Activated naive CD4-positive, alpha-beta T cell treated with anti-CD3 and anti-CD28 coated beads, Interleukin-2, amount 50 U/mL, for 16 hours (primary cell): ENCODE results near the gene CABP2.
"Not testable (repeated sequence)": the region's sequence is repeated elsewhere in the genome, so short reads cannot be mapped to it uniquely, and the experiment has no call there.

ENCODE experiments used
- DNase-seq: peaks from one replicate; pipeline ENCODE4 v3.0.0-alpha.2; 2020

The CABP2 gene

DNA sequence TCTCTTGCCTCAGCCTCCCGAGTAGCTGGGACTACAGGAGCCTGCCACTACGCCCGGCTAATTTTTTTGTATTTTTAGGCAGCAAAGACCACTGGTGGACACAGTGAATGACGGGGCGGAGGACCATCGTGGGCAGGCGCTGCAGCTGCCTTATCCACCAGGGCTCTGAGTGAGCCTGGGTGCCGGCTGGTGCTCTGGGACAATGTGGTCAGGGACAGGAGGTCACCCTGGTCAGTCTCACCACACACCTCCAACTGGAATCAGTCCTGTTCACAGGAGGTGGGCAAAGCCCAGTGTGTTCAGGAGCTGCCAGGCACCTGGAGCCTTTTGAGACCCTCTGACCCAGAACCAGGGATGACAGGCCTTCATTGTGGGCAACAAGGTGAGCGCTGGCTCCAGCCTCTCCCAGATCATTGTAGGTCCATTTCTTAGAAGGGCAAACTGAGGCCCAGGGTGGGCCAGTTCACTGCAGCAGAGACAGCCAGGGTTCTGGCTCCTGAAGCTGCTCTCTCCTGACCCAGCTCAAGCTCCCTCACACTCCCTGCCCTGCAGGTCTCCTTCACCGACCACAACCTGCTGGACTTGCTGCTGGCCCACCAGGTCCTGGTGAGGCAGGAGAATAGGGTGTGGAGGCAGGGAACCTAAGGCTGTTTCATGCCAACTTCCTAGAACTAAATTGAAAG, 15.7 kb upstream of the CABP2 start:
- no peak for DNase-seq

DNA sequence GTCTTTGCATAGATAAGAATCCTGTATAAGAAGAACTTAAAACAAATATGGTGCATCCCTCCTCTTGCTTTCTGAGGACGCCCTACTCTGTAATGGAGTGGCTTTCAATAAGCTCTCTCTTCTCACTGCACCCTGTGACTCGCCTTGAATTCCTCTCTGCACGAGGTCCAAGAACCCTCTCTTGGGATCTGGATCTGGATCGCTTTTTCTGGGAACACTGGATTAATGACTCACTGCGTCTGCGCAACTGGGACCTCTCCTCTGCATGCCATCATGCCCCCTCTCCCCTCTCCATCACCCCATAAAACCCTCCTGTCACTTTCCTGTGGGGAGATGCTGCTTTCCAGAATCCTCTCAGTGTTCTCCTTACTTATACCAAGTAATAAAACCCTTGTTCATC, 15.1 kb upstream of the CABP2 start:
- no peak for DNase-seq

DNA sequence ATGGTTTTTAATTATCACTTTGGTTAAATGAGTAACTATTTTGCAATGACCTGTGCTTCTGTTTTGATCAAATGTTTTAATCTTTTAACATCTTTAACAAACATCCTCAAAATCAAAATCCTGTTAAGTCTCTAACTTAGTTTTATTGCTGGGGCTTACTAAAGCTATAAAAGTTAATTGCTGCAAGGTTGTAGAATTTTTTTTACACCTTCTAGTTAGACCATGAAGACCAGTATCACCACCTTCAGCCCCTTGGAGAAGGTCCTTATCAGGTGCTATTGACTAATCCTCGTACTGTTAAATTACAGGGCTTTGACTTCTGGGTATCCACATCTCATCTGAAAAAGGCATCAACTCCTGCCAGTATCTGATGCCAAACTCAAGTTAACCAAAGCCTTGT, 12.3 kb upstream of the CABP2 start:
- no peak for DNase-seq

DNA sequence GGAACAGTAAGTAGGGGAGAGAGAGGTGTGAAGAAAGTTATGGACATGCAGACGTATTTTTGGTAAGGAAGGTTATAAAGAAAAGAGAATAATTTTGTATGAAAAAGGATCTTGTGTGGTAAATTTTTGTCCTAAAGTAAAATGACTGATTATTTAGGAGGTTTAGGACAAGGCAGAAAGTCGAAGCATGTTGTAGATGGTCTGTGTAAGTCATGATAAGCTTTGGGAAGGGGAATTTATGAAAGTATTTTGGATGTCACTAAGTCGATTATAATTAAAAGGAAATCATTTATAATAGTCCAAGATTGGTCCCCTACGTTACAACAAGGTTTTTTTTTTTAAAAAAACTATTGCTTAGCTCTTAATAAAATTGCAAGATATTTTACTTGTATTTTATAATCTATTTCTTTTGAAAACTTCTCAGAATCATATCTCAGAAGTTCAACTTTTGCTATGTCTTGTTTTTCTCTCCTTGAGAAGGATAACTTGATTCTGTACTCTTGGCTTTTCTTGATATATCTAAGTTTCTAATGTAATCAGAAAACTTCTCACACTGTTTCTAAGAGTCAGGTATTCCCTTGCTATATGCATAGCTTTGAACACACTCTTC, 10.9 kb upstream of the CABP2 start:
- DNase-seq = no peak

DNA sequence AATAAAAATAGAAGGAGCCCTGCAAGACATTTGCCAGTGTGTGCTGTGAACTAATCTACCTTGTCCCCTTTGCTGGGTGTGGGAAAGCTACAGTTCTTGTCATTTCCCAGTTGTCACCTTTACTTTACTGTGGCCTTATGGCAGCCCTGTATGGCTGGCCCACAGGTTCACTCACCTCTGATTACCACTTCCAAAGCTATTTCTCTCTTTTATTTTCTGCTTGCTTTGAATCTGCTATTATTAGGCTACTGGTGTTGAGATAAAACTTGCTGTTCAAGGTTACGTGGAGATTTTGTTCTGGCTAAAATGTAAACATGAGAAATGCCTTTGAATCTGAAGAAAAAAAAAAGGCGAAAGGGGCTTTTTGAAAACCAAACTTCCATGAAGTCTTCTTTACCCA, 9.6 kb upstream of the CABP2 start:
- DNase-seq = no peak

DNA sequence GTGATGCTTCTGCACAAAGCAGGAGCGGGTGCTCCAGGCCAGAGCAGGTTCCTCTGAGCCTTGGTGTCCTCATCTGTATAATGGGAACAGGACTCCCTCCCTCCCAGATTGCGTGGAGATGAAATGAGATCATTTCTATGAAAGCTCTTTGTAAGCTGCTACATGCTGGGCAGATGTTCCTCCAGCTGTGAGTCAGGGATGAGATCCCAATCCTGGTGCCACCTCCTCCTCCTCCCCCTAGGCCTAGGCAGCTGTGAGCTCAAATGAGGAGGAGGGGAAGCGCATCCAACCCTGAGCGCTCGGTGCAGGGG, 7.0 kb upstream of the CABP2 start:
- DNase-seq = no peak

DNA sequence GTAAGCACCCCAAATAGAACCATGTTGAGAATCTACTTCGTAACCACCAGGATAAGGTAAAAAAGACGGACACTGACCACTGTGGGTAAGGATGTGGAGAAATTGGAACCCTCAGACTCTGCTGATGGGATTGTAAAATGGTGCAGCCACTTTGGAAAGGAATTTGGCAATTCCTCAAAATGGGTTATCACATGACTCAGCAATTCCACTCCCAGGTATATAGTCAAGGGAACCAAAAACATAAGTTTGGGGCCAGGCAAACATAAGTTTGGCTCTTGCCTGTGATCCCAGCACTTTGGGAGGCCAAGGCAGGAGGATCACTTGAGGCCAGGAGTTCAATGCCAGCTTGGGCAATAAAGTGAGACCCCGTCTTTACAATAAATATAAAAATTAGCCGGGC, 5.1 kb upstream of the CABP2 start:
- no peak for DNase-seq

DNA sequence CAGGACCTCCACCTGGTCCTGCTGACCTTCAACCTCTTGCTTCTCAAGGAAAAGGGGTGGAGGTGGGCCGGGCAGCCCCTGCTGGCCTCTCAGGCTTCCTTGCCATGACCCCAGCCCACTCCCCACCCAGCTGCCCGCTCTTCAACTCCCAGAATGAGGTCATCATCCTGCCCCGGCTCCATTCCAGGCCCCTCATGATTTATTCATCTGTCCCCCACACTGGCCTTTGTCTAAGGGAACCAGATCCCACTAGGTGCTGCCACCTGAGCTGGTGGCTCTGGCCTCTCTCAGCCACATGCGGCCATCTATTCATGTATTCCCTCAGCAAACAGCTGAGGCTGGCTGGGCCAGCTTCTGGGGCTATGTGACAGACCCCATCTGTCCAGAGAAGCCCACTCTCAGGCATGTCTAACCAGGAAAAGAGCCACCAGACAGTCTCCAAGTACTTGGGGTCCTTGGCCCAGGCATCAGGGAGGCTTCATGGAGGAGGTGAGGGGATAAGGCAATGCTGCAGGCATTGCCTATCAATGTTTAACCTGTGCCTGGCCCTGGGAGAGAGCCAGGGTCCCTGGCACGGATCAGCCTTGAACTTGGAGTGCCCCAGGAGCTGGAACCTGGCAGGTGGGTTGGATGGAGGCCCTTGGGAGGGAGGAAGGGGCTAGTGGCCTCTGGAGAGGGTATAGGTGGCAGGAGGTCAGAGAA, 2.2 kb upstream of the CABP2 start:
- DNase-seq = no peak

DNA sequence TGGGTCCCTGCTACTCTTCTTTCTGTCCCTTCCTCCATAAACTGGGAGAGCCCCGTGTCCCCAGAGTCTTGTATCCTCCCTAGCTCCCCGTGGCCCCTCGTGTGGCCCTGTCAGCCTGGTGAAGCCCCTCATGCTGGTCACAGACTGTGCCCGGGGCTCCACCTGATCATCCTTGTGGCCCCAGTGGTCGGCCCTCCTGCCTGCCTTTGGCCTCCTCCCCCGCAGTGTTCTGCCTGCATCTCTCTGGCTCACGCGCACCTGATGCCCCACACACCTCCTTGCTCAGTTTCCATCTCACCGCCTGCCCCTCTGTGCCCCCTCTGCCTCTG, 1.2 kb upstream of the CABP2 start:
- DNase-seq = no peak

DNA sequence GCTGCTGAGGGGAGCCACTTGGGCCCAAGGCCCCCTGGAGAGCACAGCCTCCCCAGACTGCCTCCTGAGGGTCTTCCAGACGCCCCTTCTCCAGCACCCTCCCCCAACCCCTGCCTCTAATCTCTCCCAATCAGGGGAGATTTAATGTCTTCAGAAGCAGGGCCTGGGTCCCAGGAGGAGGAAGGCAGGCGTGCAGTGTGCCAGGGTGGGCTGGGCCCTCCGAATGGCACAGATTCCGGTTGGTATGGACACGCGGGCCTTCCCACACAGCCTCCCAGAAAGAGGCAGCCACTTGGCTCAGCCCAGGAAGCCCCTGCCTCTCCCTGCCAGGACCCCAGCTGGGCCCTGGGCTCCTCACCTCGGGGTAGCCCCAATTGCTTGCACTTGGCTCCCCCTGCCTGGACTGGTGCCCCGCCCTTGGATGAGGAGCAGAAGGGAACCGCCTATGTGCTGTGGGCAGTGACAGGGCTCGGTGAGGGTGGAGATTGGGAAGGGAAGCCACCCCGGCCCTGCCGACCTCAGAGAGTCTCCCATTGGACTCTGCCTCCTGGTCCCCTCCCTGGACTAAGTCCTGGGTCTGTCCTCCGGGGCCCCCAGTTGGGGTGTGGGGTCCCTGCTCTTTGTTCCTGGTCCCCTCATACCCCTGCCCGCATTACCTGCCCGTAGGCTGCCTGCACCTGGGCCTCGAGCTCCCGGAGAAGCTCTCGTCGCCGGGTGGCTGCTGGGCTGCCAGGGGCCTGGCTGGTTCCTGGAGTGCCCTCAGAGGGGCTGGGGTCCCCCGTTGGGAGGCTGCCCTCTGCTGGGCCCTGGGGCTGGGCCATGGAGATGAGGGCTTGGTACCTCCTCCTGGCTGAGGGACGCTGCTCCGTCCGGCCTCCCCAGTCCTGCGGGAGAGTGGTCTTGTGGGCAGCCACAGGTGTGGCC, 572 bp upstream of the CABP2 start:
- DNase-seq = no peak

DNA sequence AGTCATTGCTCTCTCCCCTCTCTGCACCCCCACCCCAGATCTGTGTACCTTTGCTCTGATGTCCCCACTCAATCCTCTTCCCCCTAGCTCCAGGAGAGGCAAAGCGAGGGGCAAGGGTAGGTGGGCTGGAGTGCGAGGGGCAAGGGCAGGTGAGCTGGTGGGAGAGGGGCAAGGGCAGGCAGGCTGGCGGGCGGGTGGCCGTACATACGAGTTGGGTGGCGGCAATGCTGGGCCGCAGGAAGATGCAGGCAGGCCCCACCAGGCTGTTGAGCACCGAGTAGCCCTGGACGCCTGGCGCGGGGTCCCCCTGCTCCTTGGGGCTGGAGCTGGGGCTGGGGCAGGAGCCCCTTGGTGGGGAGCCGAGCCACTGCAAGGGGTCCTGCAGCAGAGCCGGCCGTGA, 908 bp downstream of the CABP2 start:
- DNase-seq = no peak

DNA sequence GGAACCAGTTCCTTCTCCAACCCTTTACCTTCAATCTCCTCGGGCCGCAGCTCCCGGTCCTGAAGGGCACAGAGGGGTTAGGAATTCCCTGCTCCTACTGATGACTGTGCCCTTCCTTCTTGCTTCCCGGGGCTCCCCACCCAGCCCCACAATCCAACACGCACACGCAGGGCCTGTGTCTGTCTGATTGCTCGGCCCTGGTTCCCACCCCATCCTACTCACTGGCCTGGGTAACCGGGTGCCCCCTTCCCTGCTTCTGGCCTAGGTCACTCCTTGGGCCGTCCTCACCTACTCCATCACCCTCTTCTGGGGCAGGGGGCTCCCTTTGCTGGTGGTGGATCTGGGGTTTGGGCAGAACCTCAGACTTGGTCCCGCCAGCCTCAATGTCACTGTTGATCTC, 1.3 kb downstream of the CABP2 start:
- DNase-seq = no peak

DNA sequence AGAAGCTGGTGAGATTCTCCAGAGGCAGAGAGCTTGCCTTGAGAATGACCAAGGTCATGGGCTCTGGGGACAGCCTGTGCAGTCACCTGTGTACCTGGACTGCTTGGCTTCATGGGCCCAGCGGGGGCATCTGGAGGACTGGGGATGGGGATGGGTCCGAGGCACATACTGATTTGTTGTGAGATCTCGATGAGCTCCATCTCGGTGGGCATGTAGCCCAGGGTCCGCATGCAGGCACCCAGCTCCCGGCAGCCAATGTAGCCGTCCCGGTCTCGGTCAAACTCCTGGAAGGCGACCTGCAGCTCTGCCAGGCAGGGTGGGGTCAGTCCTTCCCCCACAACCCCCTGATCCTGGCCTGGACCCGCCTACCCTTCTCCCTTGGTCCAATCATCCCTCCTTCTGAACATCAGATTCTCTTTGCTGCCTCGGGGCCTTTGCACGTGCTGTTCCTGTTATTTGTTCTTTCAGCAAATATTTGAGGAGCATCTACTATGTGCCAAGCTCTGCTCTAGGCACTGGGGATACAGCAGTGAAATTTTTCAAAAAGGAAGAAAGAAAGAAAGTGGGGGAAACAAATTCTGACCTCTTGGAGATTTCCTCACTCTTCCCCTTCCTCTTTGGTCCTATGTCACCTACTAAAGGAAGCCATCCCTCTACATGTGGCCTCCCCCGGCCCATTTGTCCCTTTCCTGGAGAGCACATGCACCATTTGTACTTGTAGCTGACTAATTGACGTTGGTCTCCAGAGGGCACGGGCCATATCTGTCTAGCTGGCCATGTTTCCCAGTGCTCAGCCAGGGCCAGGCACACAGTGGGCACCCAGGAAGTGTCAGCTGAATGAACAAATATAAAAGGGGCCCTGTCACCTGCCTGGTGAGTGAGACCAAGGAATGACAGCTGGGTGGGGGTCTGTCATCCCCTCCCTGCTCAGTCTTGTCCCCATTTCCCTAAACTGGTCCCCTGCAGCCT, 2.1 kb downstream of the CABP2 start:
- no peak for DNase-seq

DNA sequence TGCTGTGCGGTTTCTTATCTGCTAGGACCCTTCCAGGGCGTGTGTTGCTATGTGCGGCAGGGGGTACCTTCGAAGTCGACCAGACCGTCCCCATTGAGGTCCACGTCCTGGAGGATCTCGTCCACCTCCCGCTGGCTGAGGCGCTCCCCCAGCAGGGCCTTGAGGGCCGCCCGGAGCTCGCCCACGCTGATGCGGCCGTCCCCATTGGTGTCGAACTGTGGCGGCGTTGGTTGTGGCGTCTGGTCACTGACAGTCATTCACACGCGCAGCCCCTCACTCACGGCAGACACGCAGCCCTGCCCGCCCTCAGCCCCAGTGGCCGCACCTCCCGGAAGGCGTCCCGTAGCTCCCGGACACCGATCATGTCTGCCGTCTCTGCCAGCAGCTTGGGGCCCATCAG, 3.5 kb downstream of the CABP2 start:
- DNase-seq = no peak

DNA sequence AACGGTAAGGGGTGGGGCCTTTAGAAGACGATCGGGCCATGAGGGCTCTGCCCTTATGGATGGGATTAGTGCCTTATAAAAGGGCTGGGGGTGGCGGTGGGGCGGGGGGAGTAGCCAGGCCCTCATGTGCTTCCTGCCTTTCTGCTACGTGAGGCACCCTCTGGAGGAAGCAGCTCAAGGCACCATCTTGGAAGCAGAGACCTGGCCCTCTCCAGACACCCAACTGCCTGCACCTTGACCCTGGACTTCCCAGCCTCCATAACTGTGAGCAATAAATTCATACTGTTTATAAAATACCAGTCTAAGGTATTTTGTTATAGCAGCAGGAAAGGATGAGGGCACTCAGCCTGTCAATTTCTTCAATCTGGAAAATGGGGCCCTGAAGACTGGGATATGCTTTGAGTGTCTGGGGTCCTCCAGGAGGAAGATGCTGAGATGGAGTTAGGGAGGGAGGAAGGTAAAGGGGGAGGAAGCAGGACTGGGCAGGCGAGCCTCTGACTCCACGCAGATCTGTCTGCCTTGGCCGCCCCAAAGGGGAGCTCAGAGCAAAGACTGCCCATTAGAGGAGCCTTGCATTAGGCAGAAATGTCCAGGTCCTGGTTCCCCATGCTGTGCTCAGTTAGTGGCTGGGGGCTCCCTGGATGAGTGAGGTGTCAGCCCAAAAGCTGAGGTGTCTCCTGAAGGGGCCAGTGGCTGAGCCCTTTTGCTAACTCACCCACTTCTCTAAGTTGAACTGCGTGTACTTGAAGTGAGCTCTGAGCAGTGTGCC, 5.3 kb downstream of the CABP2 start:
- no peak for DNase-seq

DNA sequence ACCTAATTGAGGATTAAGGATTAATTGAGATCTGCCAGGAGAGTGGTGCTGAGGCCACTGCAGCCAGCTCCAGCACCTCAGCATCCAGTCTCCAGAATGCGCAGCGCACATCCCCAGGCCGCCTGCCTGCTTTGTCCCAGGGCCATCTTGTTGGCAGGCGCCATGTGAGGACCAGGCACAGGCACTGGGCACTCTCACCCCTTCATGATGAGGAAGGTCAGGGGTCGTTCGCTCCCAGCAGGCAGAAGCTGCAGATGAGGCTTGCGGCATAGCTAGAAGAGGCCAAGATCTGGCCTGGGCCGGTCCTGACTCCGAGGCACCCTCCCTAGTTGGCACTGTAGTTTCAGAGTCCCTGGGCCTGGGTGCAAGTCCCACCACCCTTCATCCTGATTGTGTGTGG, 6.4 kb downstream of the CABP2 start:
- DNase-seq = no peak

DNA sequence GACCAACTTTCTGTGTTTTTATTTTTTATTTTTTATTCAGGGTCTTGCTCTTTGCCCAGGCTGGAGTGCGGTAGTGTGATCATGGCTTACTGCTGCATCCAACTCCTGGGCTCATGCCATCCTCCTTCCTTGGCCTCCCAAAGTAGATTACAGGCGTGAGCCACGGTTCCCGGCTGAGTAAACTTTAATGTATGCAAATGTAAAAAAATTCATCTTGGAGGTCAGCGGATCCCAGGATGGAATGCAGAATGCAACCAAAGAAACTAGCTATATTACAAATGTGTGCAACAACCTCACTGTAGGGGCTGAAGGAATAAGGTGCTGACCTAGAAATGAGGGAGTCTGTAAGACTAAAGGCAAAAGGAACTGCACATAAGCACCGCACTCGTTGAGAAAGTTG, 9.1 kb downstream of the CABP2 start:
- no peak for DNase-seq

DNA sequence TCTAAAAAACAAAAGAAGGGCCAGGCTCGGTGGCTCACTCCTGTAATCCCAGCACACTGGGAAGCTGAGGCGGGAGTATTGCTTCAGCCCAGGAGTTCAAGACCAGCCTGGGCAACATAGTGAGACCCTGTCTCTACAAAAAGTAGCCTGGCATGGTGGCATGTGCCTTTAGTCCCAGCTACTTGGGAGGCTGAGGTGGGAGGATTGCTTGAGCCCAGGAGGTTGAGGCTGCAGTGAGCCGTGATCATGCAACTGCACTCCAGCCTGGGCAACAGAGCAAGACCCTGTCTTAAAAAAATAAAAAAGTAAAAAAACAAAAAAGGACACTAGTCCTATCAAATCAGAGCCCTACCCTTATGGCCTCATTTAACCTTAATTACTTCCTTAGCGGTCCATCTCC, 11.7 kb downstream of the CABP2 start:
- not testable (repeated sequence) for DNase-seq

DNA sequence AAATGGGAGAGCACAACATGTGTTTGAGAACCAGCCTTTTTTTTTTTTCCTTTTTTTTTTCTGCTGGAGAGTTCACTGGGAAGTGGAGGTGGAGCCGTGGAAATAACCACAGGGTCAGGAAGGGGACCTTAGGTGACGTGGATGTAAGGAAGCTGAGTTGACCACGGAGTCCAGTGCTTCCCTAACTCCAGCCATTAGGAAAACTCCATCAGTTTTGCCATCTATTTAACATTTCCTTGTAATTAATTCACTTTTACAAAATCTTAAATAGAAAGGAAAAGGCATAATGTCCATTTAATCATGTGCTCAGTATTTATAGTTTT, 13.3 kb downstream of the CABP2 start:
- DNase-seq = no peak

DNA sequence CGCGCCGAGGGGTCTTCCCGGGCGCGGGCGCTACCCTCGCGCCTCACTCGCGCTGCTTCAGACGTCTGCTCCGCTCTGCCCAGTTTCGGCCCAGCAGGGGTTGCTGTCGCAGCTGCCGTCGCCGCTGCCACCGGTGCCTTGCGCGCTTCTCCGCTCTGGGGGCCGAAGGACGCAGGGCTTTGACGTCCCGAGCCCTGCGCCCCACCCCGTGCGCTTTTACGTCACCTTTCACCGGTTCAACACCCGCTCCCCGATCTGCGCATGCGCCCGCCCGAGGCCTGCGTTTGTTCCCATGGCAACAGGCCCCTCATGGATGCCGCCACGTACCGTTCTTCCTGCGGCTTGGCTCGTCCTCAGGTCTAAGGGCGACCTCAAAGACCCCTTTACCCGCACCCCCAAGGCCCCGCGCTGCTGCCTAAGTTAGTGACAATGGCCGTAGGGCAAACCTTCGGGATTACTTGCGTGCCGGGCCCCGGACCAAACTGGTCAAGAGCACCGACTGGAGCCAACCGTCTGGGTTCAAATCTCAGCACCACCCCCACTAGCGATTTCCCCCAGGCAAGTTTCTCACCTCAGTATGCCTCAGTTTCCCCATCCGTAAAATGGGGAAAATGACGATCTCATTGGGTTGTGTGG, 14.6 kb downstream of the CABP2 start:
- DNase-seq = peak; percentile 99

DNA sequence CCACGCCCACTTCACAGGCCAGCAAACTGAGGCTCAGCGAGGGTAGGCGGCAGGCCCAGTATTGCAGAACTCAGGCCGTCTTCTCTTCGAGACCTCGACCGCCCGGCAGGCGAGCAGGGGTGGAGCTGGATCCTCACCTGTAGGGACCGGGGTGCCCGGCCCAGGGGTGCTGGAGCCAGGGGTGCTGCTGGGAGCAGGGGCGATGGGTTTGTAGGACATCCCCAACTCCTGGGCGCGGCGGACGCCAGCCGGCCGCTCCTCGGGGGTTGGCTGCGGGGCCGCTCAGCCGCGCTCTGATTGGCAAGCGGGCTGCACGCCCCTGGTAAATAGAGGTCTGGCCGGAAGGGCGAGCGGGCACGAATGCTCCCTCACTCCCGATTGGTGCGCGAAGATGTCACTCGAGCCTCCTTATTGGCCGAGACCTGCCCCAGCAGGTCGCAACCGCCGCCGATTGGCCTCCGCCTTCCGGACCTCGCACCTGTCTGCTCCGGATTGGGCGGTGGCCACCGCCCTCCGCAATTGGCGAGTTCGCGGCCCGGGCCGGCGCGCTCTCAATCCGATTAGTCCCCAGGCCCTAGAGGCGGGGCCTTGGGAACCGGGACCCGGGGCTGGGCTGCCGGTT, 15.3 kb downstream of the CABP2 start, which contains the start of gene CDK2AP2:
Gene CDK2AP2, minus strand, starts transcription at position 299 of the 622 bp plus-strand sequence. Its CDS starts 80 bp downstream, at position 219.
- peak; percentile 98 for DNase-seq
